HCT116 (cell line): ENCODE results near the gene PCDH15. TPM values are rescaled to one million over a fixed set of nuclear protein-coding genes. Genes with fewer than 3 reads are reported as not detected.

Experiments
- ATAC-seq: fragments of 200-7000 bp; cut with Tn5 transposase; 2 replicates; pipeline ENCODE4 v1.9.1; 2020; ENCODE audit warnings: mild to moderate bottlenecking, moderate library complexity
- BruUV-seq: library from RNA; stranded (reverse); fragments of 400-500 nt; replicated peaks from 2 replicates; lab custom pipeline; 2021; lab: Mats Ljungman, UMichigan
- CTCF ChIA-PET: fragments of 300-600 bp; sonication (Branson Sonifier 250); formaldehyde crosslinking; loops from one replicate; lab custom pipeline; 2021; ENCODE audit warnings: antibody characterized with exemption; lab: Charles Lee
- POLR2A ChIA-PET: fragments of 300-600, 350-600 bp; sonication (Branson Sonifier 250); formaldehyde crosslinking; loops from one replicate; lab custom pipeline; 2021; ENCODE audit warnings: antibody characterized with exemption; lab: Charles Lee
- RAD21 ChIA-PET, 2 experiments: fragments of 300-600 bp; sonication (Branson Sonifier 250); formaldehyde crosslinking; loops; one replicate each; lab custom pipeline; 2023; ENCODE audit warnings: low total read pairs in 2 of 2; ENCODE audit not compliant: uncharacterized antibody in 2 of 2, unreplicated experiment in 2 of 2, low non-redundant PET in 1 of 2; lab: Charles Lee
- DNase-seq: peaks from one replicate; pipeline ENCODE4 v3.0.0-alpha.2; 2010; ENCODE audit warnings: low read depth, low spot score
- H2AFZ ChIP-seq: fragments of 200-600 bp; shearing (Covaris generic), sonication (generic); 2 replicates; pipeline ENCODE4 v1.6.1; 2017; ENCODE audit warnings: low read depth, mixed run types, mixed read lengths, antibody characterized with exemption, low read length; ENCODE audit not compliant: poor library complexity, severe bottlenecking
- H3K27ac ChIP-seq: 2 replicates; pipeline ENCODE4 v1.5.1; 2012; ENCODE audit warnings: low read depth, low read length
- H3K27me3 ChIP-seq: fragments of 200-600 bp; sonication (generic); 2 replicates; pipeline ENCODE4 v1.6.1; 2016; ENCODE audit warnings: mixed run types, low read length, mixed read lengths; ENCODE audit not compliant: insufficient read depth
- H3K36me3 ChIP-seq, 2 experiments: fragments of 200-500 bp in 1 of 2; fragments of 200-600 bp in 1 of 2; sonication (Bioruptor generic) in 1 of 2; sonication (generic) in 1 of 2; 2 replicates each; pipeline versions ENCODE4 v1.5.1 to v1.6.1; 2014 to 2016; ENCODE audit warnings: low read length in 2 of 2, inconsistent platforms in 1 of 2, mixed read lengths in 1 of 2, mixed run types in 1 of 2; ENCODE audit not compliant: insufficient read depth in 2 of 2, control insufficient read depth in 1 of 2
- H3K4me1 ChIP-seq, 2 experiments: fragments of 200-600 bp in 1 of 2; sonication (generic) in 1 of 2; 2 replicates each; pipeline versions ENCODE4 v1.5.1 to v1.6.1; 2012 to 2017; ENCODE audit warnings: low read length in 2 of 2, inconsistent platforms in 1 of 2, mild to moderate bottlenecking in 1 of 2, mixed read lengths in 1 of 2, mixed run types in 1 of 2, moderate library complexity in 1 of 2; ENCODE audit not compliant: insufficient read depth in 2 of 2, control insufficient read depth in 1 of 2
- H3K4me2 ChIP-seq: fragments of 200-600 bp; sonication (generic); 2 replicates; pipeline ENCODE4 v1.6.1; 2017; ENCODE audit warnings: mixed run types, low read length, mixed read lengths
- H3K4me3 ChIP-seq, 2 experiments: fragments of 200-600 bp in 1 of 2; sonication (generic) in 1 of 2; replicated peaks in 1 of 2; 2 replicates each; pipeline ENCODE4 v1.5.1; 2011 to 2016; ENCODE audit warnings: low read length in 2 of 2, control low read depth in 1 of 2, low read depth in 1 of 2, mild to moderate bottlenecking in 1 of 2, mixed read lengths in 1 of 2, mixed run types in 1 of 2
- H3K79me2 ChIP-seq: fragments of 200-600 bp; sonication (generic); 2 replicates; pipeline ENCODE4 v1.6.1; 2017; ENCODE audit warnings: mild to moderate bottlenecking, mixed run types, low read length, moderate library complexity, mixed read lengths; ENCODE audit not compliant: insufficient read depth
- H3K9ac ChIP-seq: fragments of 200-600 bp; sonication (generic); 2 replicates; pipeline ENCODE4 v1.6.1; 2016; ENCODE audit warnings: low read length, mixed read lengths
- H3K9me2 ChIP-seq: fragments of 200-600 bp; sonication (generic), shearing (Covaris generic); 2 replicates; pipeline ENCODE4 v1.6.1; 2017; ENCODE audit warnings: mixed run types, mild to moderate bottlenecking, moderate library complexity; ENCODE audit not compliant: insufficient read depth
- H3K9me3 ChIP-seq, 2 experiments: fragments of 200-500 bp in 1 of 2; fragments of 200-600 bp in 1 of 2; sonication (Bioruptor generic) in 1 of 2; sonication (generic) in 1 of 2; 2 replicates each; pipeline ENCODE4 v1.6.1; 2014 to 2017; ENCODE audit warnings: low read length in 2 of 2, mixed read lengths in 2 of 2, inconsistent platforms in 1 of 2, low read depth in 1 of 2, mild to moderate bottlenecking in 1 of 2, mixed run types in 1 of 2, moderate library complexity in 1 of 2; ENCODE audit not compliant: control insufficient read depth in 1 of 2, insufficient read depth in 1 of 2
- H4K20me1 ChIP-seq: fragments of 200-600 bp; sonication (generic), shearing (Covaris generic); 2 replicates; pipeline ENCODE4 v1.6.1; 2017; ENCODE audit warnings: mixed run types, mild to moderate bottlenecking, moderate library complexity; ENCODE audit not compliant: insufficient read depth
- CBX3 ChIP-seq: IDR thresholded peaks from 2 replicates; pipeline ENCODE4 v1.6.1; 2012; ENCODE audit warnings: low read depth
- EGR1 ChIP-seq: IDR thresholded peaks from 2 replicates; pipeline ENCODE4 v1.6.1; 2012; ENCODE audit warnings: low read depth
- EZH2phosphoT487 ChIP-seq: fragments of 200-600 bp; IDR thresholded peaks from 2 replicates; pipeline ENCODE4 v1.6.1; 2018; ENCODE audit warnings: antibody characterized with exemption, borderline replicate concordance
- FOSL1 ChIP-seq: IDR thresholded peaks from 2 replicates; pipeline ENCODE4 v1.6.1; 2012; ENCODE audit warnings: low read depth
- JUND ChIP-seq: IDR thresholded peaks from 2 replicates; pipeline ENCODE4 v1.6.1; 2012
- POLR2A ChIP-seq: IDR thresholded peaks from 2 replicates; pipeline ENCODE4 v1.7.0; 2011; ENCODE audit warnings: borderline replicate concordance; ENCODE audit not compliant: insufficient read depth, insufficient read length; ENCODE audit errors: extremely low read depth
- POLR2AphosphoS5 ChIP-seq: IDR thresholded peaks from 2 replicates; pipeline ENCODE4 v1.6.1; 2011; ENCODE audit warnings: mild to moderate bottlenecking, low read depth, low read length, moderate library complexity
- SIN3A ChIP-seq: IDR thresholded peaks from 2 replicates; pipeline ENCODE4 v1.6.1; 2012; ENCODE audit warnings: low read depth
- SP1 ChIP-seq: IDR thresholded peaks from 2 replicates; pipeline ENCODE4 v1.6.1; 2012; ENCODE audit warnings: low read depth
- SRF ChIP-seq: IDR thresholded peaks from 2 replicates; pipeline ENCODE4 v1.6.1; 2012; ENCODE audit warnings: low read depth
- YY1 ChIP-seq: IDR thresholded peaks from 2 replicates; pipeline ENCODE4 v1.6.1; 2011; ENCODE audit warnings: low read length, low read depth, moderate library complexity, mild to moderate bottlenecking; ENCODE audit not compliant: insufficient replicate concordance; ENCODE audit errors: extremely low read depth
- ZNF274 ChIP-seq: fragments of 200-500 bp; sonication (Bioruptor generic); IDR thresholded peaks from 2 replicates; pipeline ENCODE4 v1.6.1; 2014; ENCODE audit warnings: mild to moderate bottlenecking, low read depth, low read length, inconsistent platforms
- intact Hi-C: fragments of 100-400 bp; cut with micrococcal nuclease; formaldehyde crosslinking; loops from 2 replicates; pipeline ENCODE4 v1.10.0; 2022
- total RNA-seq: library from RNA; stranded (reverse); gene quantifications from one replicate; pipeline ENCODE4 v1.2.1, GENCODE V29; 2021; ENCODE audit not compliant: unreplicated experiment
- TF ChIP-seq, protein P1 (sequence below), 3 experiments: fragments of 200-600 bp in 1 of 3; sonication (generic) in 1 of 3; IDR thresholded peaks in 2 of 3; conservative IDR thresholded peaks in 1 of 3; 2 replicates each; pipeline ENCODE4 v1.5.1; 2012 to 2017; ENCODE audit warnings: low read depth in 2 of 3, low read length in 2 of 3, antibody characterized with exemption in 1 of 3, borderline replicate concordance in 1 of 3, control low read depth in 1 of 3, mild to moderate bottlenecking in 1 of 3, mixed read lengths in 1 of 3, mixed run types in 1 of 3, moderate library complexity in 1 of 3; ENCODE audit not compliant: insufficient read depth in 1 of 3
- TF ChIP-seq, protein P2 (sequence below): IDR thresholded peaks from 2 replicates; pipeline ENCODE4 v1.6.1; 2012
- TF ChIP-seq, protein P3 (sequence below): IDR thresholded peaks from 2 replicates; pipeline ENCODE4 v1.6.1; 2012

Gene PCDH15
- total RNA-seq, 1 experiment from 2014 or later: not detected

DNA sequence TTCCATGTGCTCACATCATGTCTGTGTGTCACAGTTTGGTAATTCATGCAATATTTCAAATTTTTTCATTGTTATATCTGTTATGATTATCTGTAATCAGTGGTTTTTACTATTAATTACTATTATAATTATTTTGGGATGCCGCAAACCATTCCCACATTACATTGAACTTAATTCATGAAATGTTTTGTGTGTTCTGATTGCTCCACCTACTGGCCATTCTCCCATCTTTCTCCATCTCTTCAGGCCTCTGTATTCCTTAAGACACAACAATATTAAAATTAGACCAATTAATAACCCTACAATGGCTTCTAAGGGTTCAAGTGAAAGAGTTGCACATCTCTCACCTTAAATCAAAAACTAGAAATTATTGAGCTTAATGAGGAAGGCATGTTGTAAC, 398.5 kb downstream of the PCDH15 start:
- DNase-seq (no peak), ATAC-seq (no peak)
- Histone ChIP-seq H3K4me1 (no peaks in the 10 kb centered on the region), H3K9me3 (peaks cover 0 to 4% of the 10 kb centered on the region in 2 experiments; a peak in 1 of 4 replicates), H3K9ac (no peak overlapping the region), H3K4me2 (no peak overlapping the region), H2AFZ (no peak overlapping the region), H3K27ac (no peak overlapping the region), H3K79me2 (no peaks in the 10 kb centered on the region), H3K9me2 (no peaks in the 10 kb centered on the region), H3K36me3 (no peaks in the 10 kb centered on the region), H4K20me1 (no peaks in the 10 kb centered on the region)
- intact Hi-C loops: no loop called here
- BruUV-seq: no TSS peak
- ChIA-PET CTCF (no interaction called here), RAD21 (no interaction called here)
- TF ChIP-seq, protein P1, sequence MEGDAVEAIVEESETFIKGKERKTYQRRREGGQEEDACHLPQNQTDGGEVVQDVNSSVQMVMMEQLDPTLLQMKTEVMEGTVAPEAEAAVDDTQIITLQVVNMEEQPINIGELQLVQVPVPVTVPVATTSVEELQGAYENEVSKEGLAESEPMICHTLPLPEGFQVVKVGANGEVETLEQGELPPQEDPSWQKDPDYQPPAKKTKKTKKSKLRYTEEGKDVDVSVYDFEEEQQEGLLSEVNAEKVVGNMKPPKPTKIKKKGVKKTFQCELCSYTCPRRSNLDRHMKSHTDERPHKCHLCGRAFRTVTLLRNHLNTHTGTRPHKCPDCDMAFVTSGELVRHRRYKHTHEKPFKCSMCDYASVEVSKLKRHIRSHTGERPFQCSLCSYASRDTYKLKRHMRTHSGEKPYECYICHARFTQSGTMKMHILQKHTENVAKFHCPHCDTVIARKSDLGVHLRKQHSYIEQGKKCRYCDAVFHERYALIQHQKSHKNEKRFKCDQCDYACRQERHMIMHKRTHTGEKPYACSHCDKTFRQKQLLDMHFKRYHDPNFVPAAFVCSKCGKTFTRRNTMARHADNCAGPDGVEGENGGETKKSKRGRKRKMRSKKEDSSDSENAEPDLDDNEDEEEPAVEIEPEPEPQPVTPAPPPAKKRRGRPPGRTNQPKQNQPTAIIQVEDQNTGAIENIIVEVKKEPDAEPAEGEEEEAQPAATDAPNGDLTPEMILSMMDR (IDR thresholded peaks at IDR 0.05 in 2 of 3, conservative IDR thresholded peaks at IDR 0.05 in 1 of 3; ENCODE audit: borderline replicate concordance in 1 of 3, insufficient read depth in 1 of 3, low read depth in 2 of 3, low read length in 2 of 3): peak in 1 of 3 experiments; percentile 12; a peak in 1 of 6 replicates
- TF ChIP-seq YY1: no peak
- TF ChIP-seq, all 23 proteins: peak for 1
- POLR2A ChIA-PET: no interaction called here
- Histone ChIP-seq H3K27me3 (no peaks in the 10 kb centered on the region), H3K4me3 (no peak overlapping the region)

- Histone ChIP-seq H3K9ac (no peak overlapping the region), H3K4me1 (no peaks in the 10 kb centered on the region), H3K27ac (no peak overlapping the region), H3K4me2 (no peak overlapping the region), H3K9me2 (no peaks in the 10 kb centered on the region), H4K20me1 (no peaks in the 10 kb centered on the region), H3K79me2 (no peaks in the 10 kb centered on the region), H2AFZ (no peak overlapping the region), H3K27me3 (no peaks in the 10 kb centered on the region), H3K4me3 (no peak overlapping the region), H3K9me3 (no peaks in the 10 kb centered on the region; a peak in 1 of 4 replicates), H3K36me3 (no peaks in the 10 kb centered on the region)
- ATAC-seq (no peak), DNase-seq (no peak)
- ChIA-PET POLR2A (no interaction called here), CTCF (no interaction called here), RAD21 (no interaction called here)
- intact Hi-C loops: no loop called here
- BruUV-seq: no TSS peak
- TF ChIP-seq, protein P1 (IDR thresholded peaks at IDR 0.05 in 2 of 3, conservative IDR thresholded peaks at IDR 0.05 in 1 of 3; ENCODE audit: borderline replicate concordance in 1 of 3, insufficient read depth in 1 of 3, low read depth in 2 of 3, low read length in 2 of 3): no peak
- TF ChIP-seq POLR2A (no peak), EGR1 (no peak), SP1 (no peak), SIN3A (no peak), ZNF274 (no peak), SRF (no peak), JUND (no peak), CBX3 (no peak), EZH2phosphoT487 (no peak), POLR2AphosphoS5 (no peak), YY1 (no peak), FOSL1 (no peak)
- TF ChIP-seq, protein P2, sequence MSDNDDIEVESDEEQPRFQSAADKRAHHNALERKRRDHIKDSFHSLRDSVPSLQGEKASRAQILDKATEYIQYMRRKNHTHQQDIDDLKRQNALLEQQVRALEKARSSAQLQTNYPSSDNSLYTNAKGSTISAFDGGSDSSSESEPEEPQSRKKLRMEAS: no peak
- TF ChIP-seq, protein P3, sequence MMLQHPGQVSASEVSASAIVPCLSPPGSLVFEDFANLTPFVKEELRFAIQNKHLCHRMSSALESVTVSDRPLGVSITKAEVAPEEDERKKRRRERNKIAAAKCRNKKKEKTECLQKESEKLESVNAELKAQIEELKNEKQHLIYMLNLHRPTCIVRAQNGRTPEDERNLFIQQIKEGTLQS: no peak
These were observed 405.0 kb downstream of the PCDH15 start for GRCh38 chr10:54396031-54396430.
